GM12801 (cell line): ENCODE data around the gene ICAM1.

Experiments
- TF ChIP-seq, protein P1 (sequence below): IDR thresholded peaks from one replicate; pipeline ENCODE4 v1.5.1; 2011; ENCODE audit warnings: control low read depth; ENCODE audit not compliant: insufficient read length; ENCODE audit errors: extremely low read depth

ICAM1 gene

DNA sequence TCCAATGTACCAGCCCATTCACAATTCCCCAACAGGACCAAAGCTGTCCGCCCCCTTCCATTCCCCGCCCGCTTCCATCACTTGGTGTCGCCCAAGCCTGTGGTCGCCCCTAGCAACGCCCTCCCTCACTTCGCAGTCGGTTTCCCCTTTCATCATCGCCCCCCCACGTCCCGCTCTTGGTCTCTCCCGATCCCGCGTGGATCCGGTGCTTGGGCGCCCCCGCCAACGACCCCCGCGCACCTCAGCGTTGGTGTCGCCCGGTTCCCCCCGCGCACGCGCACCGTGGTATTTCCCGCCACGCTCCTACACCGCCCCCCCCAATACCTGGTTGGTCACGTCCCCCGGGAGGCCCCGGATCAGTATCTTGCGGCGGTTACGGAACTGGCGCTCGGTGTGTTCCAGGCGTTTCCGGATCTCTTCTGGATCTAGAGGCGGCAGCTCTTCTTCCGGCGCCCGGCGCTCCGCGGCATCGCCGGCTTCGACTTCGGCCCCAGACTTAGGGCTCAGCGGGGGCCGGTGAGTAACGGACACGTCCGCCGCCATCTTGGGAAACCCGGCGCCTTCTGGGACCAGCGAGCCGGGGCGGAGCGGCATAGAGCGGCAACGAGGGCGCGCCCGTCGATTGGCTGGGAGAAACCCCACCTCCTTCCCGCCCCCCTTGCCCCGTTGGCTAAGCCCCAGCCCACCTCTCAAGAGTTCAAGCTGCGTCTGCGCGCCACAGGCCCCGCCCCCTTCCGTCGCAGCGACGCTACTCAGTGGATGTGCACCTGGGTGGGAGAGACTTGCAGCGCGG, 62.2 kb downstream of the ICAM1 start, which contains the start of gene RAVER1:
RAVER1 (minus strand) TSS at position 565 of the 793 bp plus-strand sequence; CDS start at position 543, 22 bp downstream.
- TF ChIP-seq, protein P1, sequence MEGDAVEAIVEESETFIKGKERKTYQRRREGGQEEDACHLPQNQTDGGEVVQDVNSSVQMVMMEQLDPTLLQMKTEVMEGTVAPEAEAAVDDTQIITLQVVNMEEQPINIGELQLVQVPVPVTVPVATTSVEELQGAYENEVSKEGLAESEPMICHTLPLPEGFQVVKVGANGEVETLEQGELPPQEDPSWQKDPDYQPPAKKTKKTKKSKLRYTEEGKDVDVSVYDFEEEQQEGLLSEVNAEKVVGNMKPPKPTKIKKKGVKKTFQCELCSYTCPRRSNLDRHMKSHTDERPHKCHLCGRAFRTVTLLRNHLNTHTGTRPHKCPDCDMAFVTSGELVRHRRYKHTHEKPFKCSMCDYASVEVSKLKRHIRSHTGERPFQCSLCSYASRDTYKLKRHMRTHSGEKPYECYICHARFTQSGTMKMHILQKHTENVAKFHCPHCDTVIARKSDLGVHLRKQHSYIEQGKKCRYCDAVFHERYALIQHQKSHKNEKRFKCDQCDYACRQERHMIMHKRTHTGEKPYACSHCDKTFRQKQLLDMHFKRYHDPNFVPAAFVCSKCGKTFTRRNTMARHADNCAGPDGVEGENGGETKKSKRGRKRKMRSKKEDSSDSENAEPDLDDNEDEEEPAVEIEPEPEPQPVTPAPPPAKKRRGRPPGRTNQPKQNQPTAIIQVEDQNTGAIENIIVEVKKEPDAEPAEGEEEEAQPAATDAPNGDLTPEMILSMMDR: no peak

DNA sequence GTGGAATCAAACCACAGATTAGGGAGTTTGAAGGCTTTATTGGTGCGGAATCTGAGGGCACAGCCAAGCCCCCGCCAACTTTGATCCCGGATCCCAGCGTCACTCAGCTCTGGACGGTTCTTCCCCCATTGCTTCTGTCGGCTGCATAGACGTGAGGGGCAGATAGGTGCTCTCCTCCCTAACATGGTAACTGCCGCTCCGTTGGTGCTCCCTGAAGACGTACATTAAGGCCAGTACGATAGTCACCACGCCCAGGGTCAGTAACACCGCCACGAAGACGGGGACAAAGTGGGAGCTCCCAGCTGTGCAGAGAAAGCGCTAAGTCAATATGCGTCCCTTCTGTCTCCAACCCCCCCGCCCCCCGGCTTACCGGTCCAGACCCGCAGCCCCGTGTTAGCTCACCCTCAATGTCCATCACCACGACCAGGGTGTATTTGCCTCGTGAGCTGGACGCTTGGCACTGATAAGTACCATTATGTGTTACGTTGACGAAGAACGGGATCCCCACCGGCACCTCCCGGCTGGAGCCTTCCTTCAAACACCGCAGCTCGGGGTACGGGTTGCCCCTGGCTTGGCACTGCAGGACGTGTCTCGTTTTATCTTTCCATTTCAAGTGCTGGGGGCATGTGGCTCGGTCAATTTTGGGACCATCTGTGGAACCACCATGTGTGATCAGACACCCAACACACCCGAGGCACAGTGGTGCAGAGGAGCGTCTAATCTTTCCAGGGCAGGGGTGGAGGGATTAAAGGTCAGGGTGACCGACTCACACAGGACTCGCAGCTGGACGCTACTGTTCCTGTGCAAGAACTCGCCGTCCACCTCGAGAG, 63.1 kb downstream of the ICAM1 start:
- TF ChIP-seq, protein P1: no peak

DNA sequence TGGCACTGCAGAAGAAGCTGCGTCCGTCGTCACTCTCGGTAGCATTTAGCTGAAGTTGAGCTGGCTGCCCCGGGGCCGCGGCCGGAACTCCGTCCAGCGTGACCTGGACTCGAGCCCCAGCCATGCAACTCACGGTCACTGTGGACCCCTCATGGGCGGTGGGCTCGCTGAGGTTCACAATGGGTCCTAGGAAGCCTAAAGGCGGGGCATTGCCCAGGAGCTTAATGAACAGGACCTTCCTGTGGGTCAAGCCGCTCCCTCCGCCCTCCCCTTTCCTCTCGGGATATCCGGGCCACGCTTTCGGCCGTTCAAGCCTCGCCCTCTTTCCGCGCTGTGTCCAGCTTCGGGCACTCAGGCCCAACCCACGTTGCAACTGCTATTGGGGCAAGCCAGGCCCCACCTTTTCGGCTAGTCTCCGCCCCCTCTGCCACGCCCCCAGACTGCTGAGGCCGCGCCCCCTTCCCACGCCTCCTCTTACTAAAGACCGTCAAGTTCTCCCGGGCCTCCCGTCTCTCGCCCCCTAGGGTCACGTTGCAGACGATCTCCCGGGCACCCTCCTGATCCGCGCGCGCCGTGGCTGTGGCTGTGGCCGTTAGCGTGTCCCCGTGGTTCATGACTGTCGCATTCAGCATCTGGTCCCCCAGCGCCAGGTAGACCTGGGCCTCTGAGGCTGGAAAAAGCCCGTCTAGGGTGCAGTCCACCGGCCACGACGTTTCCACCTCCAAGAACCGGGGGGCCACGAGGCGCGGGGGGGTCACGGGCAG, 63.9 kb downstream of the ICAM1 start:
- TF ChIP-seq, protein P1: no peak

DNA sequence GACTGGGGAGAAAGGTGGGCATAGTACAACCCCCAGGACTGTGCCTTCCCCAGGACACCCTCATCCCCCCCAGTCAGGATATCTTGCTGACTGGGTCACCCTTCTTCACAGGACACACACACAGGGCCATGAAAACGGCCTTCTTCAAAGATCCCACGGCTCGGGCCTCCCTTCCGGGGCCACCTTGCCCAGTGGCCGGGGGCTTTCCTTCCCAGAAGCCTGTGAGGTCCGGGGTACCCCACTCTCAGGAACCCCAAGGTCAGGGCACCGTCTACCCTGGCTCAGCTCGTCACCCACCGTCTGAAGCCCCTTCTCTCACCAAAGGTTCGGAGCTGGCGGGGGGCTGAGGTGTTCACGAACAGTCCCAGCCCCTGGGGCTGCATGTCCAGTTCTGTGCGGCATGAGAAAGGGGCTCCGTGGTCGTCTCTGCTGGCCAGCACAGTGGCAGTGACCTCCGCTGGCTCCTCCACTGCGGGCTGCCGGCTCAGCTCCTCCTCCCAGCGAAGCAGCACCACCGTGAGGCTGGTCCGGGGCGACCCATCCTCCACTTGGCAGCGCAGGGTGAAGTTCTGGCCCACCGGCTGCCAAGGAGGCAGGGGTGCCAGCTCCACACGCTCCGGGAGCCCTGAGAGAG, 64.5 kb downstream of the ICAM1 start:
- TF ChIP-seq, protein P1: no peak
